ENCODE measurements around the gene SSH3. TPM values are rescaled to one million over a fixed set of nuclear protein-coding genes. Genes with fewer than 3 reads are reported as not detected.

SSH3 gene
- total and polyA plus RNA-seq, 2 donors (not counting 1 experiment from before 2014, with no cell fraction given): 6.9 to 15.7 TPM

- Histone ChIP-seq H3K4me3 (replicated peaks in 1 of 4; ENCODE audit: control extremely low read depth in 1 of 4, insufficient read depth in 1 of 4, low read depth in 3 of 4, low read length in 4 of 4) (no peak overlapping the region), H3K36me3 (ENCODE audit: control insufficient read depth, insufficient read depth, low read length) (no peaks in the 10 kb centered on the region), H4K20me1 (ENCODE audit: control insufficient read depth, extremely low read depth, insufficient read depth, low read length) (no peaks in the 10 kb centered on the region), H3K4me2 (ENCODE audit: extremely low read depth, insufficient read depth, low read length) (no peak overlapping the region), H3K79me2 (ENCODE audit: control insufficient read depth, insufficient read depth, low read length) (no peaks in the 10 kb centered on the region), H3K27me3 (ENCODE audit: control insufficient read depth, insufficient read depth, low read length) (no peaks in the 10 kb centered on the region), H3K9ac (ENCODE audit: insufficient read depth, low read length) (no peak overlapping the region), H2AFZ (ENCODE audit: low read length) (no peak overlapping the region), H3K4me1 (ENCODE audit: control insufficient read depth, extremely low read depth, insufficient read depth, low read length) (peaks cover 2% of the 10 kb centered on the region), H3K9me3 (ENCODE audit: control insufficient read depth, insufficient read depth, low read depth, low read length) (no peaks in the 10 kb centered on the region), H3K27ac (ENCODE audit: insufficient read depth, low read length) (no peak overlapping the region)
- DNase-seq (ENCODE audit: low read depth in 2 of 2): no peak
- TF ChIP-seq EZH2 (IDR thresholded peaks at IDR 0.05; ENCODE audit: low read length, missing control alignments): no peak
- TF ChIP-seq, protein P1, sequence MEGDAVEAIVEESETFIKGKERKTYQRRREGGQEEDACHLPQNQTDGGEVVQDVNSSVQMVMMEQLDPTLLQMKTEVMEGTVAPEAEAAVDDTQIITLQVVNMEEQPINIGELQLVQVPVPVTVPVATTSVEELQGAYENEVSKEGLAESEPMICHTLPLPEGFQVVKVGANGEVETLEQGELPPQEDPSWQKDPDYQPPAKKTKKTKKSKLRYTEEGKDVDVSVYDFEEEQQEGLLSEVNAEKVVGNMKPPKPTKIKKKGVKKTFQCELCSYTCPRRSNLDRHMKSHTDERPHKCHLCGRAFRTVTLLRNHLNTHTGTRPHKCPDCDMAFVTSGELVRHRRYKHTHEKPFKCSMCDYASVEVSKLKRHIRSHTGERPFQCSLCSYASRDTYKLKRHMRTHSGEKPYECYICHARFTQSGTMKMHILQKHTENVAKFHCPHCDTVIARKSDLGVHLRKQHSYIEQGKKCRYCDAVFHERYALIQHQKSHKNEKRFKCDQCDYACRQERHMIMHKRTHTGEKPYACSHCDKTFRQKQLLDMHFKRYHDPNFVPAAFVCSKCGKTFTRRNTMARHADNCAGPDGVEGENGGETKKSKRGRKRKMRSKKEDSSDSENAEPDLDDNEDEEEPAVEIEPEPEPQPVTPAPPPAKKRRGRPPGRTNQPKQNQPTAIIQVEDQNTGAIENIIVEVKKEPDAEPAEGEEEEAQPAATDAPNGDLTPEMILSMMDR (conservative IDR thresholded peaks at IDR 0.05 in 1 of 2, IDR thresholded peaks at IDR 0.05 in 1 of 2; ENCODE audit: low read depth in 1 of 2, low read length in 2 of 2): no peak
Observed at GRCh38 chr11:67315325-67315909, 12.1 kb downstream of the SSH3 start.

DNA sequence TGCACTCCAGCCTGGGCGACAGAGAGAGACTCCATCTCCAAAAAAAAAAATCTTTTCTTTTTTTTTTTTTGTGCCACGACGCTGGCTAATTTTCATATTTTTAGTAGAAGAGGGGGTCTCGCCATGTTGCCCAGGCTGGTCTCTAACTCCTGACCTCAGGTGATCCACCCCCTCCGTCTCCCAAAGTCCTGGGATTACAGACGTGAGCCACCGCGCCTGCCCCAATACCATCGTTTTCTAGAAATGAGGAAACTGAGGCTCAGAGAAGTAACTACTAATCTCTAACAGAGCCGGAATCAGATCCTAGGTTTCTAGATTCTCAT, 13.5 kb downstream of the SSH3 start:
- H3K4me1 ChIP-seq (ENCODE audit: control insufficient read depth, extremely low read depth, insufficient read depth, low read length): peaks cover 2% of the 10 kb centered on the region
- H2AFZ ChIP-seq (ENCODE audit: low read length): peak overlapping the region; percentile 91
- no peaks in the 10 kb centered on the region for H3K9me3 ChIP-seq (ENCODE audit: control insufficient read depth, insufficient read depth, low read depth, low read length)
- no peak overlapping the region for H3K9ac ChIP-seq (ENCODE audit: insufficient read depth, low read length)
- H3K27ac ChIP-seq (ENCODE audit: insufficient read depth, low read length): peak overlapping the region; percentile 54
- TF ChIP-seq EZH2 (IDR thresholded peaks at IDR 0.05; ENCODE audit: low read length, missing control alignments): no peak
- TF ChIP-seq, protein P1 (conservative IDR thresholded peaks at IDR 0.05 in 1 of 2, IDR thresholded peaks at IDR 0.05 in 1 of 2; ENCODE audit: low read depth in 1 of 2, low read length in 2 of 2): no peak
- peak overlapping the region; percentile 81 for H3K4me2 ChIP-seq (ENCODE audit: extremely low read depth, insufficient read depth, low read length)
- no peak for DNase-seq (ENCODE audit: low read depth in 2 of 2)
- H3K36me3 ChIP-seq (ENCODE audit: control insufficient read depth, insufficient read depth, low read length): no peaks in the 10 kb centered on the region
- H3K4me3 ChIP-seq (replicated peaks in 1 of 4; ENCODE audit: control extremely low read depth in 1 of 4, insufficient read depth in 1 of 4, low read depth in 3 of 4, low read length in 4 of 4): peak overlapping the region; percentile 67 to 83 (median 80)
- no peaks in the 10 kb centered on the region for H3K27me3 ChIP-seq (ENCODE audit: control insufficient read depth, insufficient read depth, low read length)
- no peaks in the 10 kb centered on the region for H3K79me2 ChIP-seq (ENCODE audit: control insufficient read depth, insufficient read depth, low read length)
- no peaks in the 10 kb centered on the region for H4K20me1 ChIP-seq (ENCODE audit: control insufficient read depth, extremely low read depth, insufficient read depth, low read length)

DNA sequence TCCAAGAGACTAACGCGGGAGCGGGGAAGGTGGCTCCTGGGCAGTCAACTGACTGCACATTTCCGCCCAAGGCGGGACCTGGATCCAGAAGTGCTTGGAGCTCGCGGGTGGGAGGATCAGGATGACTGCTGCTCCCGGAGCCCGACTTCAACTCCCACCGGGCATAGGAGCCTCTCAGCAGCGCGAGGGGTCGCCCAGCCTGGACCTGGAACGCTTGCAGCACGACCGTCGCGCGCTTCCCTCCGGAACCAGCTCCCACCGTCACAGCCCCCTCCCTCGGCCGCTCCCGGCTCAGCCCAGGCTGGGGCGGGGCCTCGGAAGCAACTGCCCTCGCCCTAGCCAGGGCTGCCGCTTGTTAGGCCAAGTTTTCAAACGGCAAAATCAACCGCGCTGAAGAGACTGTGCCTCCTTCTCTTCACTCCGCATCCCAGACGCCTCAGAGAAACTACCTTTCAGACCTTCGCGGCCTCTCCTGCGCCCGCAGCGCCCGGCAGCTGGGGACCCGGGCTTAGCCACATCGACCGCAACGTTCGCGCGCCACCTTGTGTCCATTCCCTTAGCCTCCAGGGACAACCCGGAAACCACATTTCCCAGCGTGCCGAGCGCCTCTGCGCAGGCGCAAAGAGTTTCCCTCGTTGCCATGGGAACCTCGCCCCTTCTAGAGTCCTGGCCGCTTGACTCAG, 14.0 kb downstream of the SSH3 start:
- Histone ChIP-seq H3K27me3 (ENCODE audit: control insufficient read depth, insufficient read depth, low read length) (no peaks in the 10 kb centered on the region), H4K20me1 (ENCODE audit: control insufficient read depth, extremely low read depth, insufficient read depth, low read length) (no peaks in the 10 kb centered on the region), H3K4me1 (ENCODE audit: control insufficient read depth, extremely low read depth, insufficient read depth, low read length) (peaks cover 2% of the 10 kb centered on the region), H3K9ac (ENCODE audit: insufficient read depth, low read length) (peak overlapping the region; percentile 74), H3K4me2 (ENCODE audit: extremely low read depth, insufficient read depth, low read length) (peak overlapping the region; percentile 81), H3K27ac (ENCODE audit: insufficient read depth, low read length) (peak overlapping the region; percentile 54), H3K36me3 (ENCODE audit: control insufficient read depth, insufficient read depth, low read length) (no peaks in the 10 kb centered on the region), H3K79me2 (ENCODE audit: control insufficient read depth, insufficient read depth, low read length) (no peaks in the 10 kb centered on the region), H2AFZ (ENCODE audit: low read length) (peak overlapping the region; percentile 92), H3K4me3 (replicated peaks in 1 of 4; ENCODE audit: control extremely low read depth in 1 of 4, insufficient read depth in 1 of 4, low read depth in 3 of 4, low read length in 4 of 4) (peak overlapping the region; percentile 67 to 83 (median 80)), H3K9me3 (ENCODE audit: control insufficient read depth, insufficient read depth, low read depth, low read length) (no peaks in the 10 kb centered on the region)
- DNase-seq (ENCODE audit: low read depth in 2 of 2): peak; percentile 84 to 91
- TF ChIP-seq, protein P1 (conservative IDR thresholded peaks at IDR 0.05 in 1 of 2, IDR thresholded peaks at IDR 0.05 in 1 of 2; ENCODE audit: low read depth in 1 of 2, low read length in 2 of 2): peak; percentile 87 to 89
- no peak for TF ChIP-seq EZH2 (IDR thresholded peaks at IDR 0.05; ENCODE audit: low read length, missing control alignments)

All from fibroblast of lung (primary cell).